ENCODE data around the gene LEMD1. TPM values are rescaled to one million over a fixed set of nuclear protein-coding genes. Genes with fewer than 3 reads are reported as not detected.
"Not testable (repeated sequence)": the region's sequence is repeated elsewhere in the genome, so short reads cannot be mapped to it uniquely, and the experiment has no call there.

LEMD1 gene
- total and polyA plus RNA-seq, 2 donors: not detected

DNA sequence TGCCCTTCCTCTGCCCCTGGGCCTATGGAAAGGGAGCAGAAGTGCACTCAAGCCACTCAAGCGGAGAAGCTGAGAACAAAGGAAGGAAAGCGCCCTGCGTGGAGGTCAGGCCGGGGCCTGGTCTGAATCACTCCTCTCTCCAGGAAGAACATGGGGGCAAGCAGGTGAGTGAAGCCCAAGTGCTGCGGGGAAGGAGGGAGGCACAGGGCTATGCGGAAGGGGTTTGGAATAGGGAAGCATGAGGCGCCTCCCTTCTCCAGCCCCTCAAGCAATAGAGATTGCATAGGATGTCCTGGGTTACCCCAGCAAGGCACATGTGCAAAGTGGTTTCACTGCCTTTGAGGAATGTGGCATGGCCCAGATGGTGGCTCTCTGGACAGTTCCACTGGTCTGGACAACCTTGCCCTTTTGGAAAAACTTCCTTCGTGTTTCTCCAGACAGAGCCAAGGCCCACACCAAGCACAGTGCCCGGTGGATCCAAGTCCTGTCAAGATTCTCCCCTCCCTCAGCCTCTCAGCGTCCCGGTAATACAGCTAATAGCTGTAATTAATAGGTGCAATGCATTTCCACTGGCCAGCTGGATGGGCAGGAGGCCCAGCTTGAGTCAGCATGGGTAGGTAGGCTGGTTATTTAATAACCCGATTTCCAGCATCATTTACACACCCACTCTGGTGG lies 20.3 kb upstream of the LEMD1 start:
- WGBS: 87% methylated on average over 12 of the region's 12 CpGs
- no peaks in the 10 kb centered on the region for H3K4me1 ChIP-seq (ENCODE audit: insufficient read depth)
- DNase-seq (ENCODE audit: extremely low spot score): no peak
- no peak overlapping the region for H3K27ac ChIP-seq (ENCODE audit: low read depth)
- H3K4me3 ChIP-seq (ENCODE audit: low read depth, low read length): no peak overlapping the region
- no peaks in the 10 kb centered on the region for H3K36me3 ChIP-seq (ENCODE audit: insufficient read depth)

DNA sequence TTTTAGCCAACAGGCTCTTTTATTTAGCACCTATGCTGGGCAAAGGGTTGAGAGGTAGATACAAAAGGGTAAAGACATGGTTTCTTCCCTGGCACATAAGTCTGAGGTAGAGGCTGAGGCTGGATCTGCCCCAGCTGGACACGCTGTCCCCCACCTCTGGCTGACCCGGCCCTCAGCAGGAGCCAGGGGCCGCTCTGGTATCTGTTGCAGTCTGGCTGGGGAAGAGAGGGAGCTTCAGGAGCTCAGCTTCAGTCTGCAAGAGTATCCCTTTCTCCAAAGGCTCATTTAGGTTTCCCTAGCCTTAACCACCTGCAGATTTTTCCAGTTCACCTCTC lies 19.8 kb upstream of the LEMD1 start:
- DNase-seq (ENCODE audit: extremely low spot score): no peak
- no peaks in the 10 kb centered on the region for H3K4me1 ChIP-seq (ENCODE audit: insufficient read depth)
- H3K4me3 ChIP-seq (ENCODE audit: low read depth, low read length): no peak overlapping the region
- no peak overlapping the region for H3K27ac ChIP-seq (ENCODE audit: low read depth)
- WGBS: 82% methylated on average over 3 of the region's 3 CpGs
- H3K36me3 ChIP-seq (ENCODE audit: insufficient read depth): no peaks in the 10 kb centered on the region

DNA sequence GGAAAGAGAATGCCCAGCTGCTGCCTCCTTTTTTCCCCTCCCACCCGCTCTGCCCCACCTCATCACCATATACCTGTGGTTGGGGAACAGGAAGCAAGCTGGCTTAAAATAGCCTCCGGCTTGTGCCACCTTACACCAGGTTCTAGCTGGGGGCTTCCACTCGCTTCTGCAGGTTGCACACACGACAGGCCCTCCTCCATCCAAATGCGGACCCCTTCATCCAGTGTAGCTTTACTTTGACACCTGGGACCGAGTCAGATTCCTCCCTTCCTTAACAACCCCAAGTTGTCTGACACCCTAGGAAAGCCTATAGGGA lies 19.4 kb upstream of the LEMD1 start:
- no peak overlapping the region for H3K4me3 ChIP-seq (ENCODE audit: low read depth, low read length)
- WGBS: 86% methylated on average over 6 of the region's 6 CpGs
- DNase-seq (ENCODE audit: extremely low spot score): no peak
- H3K4me1 ChIP-seq (ENCODE audit: insufficient read depth): no peaks in the 10 kb centered on the region
- no peaks in the 10 kb centered on the region for H3K36me3 ChIP-seq (ENCODE audit: insufficient read depth)
- H3K27ac ChIP-seq (ENCODE audit: low read depth): no peak overlapping the region

DNA sequence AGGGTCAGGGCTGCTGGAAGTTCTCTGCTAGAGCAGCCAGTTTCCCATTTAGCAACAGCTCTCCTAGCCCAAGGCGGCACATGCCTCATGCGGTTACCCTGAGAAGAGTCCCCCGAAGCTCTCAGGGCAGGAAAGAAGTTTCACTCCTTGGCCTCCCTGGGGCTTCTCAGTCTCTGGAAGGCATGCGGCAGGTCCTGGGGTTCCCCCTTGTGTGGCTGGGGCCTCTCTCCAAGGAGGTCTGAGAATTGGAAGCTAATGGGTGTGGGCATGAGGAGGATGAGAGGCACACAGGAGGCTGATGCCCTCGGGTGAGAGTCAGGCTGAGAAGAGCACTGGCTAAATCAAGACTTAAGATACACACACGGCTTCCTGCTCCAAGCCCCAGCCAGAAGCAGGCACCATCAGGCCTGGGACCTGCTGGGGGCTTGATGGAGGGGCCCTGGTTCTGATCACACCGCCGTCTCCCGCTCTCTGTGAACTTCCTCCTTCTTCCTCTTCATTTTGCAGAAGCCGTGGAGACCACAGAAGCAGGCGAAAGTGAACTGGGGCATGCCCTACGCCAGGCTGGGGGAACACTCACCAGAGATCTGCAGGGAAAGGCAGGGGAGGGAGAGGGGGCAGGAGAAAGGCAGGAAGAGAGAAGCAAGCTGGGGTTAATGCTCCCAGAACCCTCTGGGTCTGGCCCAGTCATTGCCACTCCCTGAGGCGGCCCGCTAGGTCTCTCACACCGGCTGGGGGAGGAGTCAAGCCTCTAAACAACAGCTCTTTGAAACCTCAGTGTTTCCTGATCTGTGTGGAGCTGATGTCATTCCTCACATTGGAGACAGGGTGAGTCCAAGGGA lies 18.8 kb upstream of the LEMD1 start:
- no peak overlapping the region for H3K4me3 ChIP-seq (ENCODE audit: low read depth, low read length)
- H3K4me1 ChIP-seq (ENCODE audit: insufficient read depth): no peaks in the 10 kb centered on the region
- peak; percentile 69 for DNase-seq (ENCODE audit: extremely low spot score)
- no peak overlapping the region for H3K27ac ChIP-seq (ENCODE audit: low read depth)
- 70% methylated on average over 15 of the region's 15 CpGs for WGBS
- H3K36me3 ChIP-seq (ENCODE audit: insufficient read depth): no peaks in the 10 kb centered on the region

DNA sequence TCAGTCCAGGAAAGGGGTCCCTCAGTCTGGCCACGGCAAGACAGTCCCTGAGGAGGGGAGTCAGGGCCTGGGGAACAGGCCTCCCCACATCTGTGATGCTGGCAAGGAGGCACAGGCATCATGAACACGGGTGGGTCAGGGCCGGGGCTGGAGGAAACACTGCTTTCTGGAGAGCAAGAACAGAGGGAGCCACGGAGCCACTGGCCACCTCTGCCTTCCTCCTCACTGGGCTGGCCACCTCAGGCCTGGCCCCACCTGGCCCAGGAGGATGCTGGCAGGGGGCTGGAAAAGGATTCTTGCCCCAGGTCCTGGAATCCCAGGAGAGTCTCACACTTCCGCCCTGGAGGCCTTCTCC lies 18.2 kb upstream of the LEMD1 start:
- Histone ChIP-seq H3K27ac (ENCODE audit: low read depth) (no peak overlapping the region), H3K4me3 (ENCODE audit: low read depth, low read length) (no peak overlapping the region), H3K4me1 (ENCODE audit: insufficient read depth) (no peaks in the 10 kb centered on the region), H3K36me3 (ENCODE audit: insufficient read depth) (no peaks in the 10 kb centered on the region)
- no peak for DNase-seq (ENCODE audit: extremely low spot score)
- WGBS: 81% methylated on average over 5 of the region's 5 CpGs

DNA sequence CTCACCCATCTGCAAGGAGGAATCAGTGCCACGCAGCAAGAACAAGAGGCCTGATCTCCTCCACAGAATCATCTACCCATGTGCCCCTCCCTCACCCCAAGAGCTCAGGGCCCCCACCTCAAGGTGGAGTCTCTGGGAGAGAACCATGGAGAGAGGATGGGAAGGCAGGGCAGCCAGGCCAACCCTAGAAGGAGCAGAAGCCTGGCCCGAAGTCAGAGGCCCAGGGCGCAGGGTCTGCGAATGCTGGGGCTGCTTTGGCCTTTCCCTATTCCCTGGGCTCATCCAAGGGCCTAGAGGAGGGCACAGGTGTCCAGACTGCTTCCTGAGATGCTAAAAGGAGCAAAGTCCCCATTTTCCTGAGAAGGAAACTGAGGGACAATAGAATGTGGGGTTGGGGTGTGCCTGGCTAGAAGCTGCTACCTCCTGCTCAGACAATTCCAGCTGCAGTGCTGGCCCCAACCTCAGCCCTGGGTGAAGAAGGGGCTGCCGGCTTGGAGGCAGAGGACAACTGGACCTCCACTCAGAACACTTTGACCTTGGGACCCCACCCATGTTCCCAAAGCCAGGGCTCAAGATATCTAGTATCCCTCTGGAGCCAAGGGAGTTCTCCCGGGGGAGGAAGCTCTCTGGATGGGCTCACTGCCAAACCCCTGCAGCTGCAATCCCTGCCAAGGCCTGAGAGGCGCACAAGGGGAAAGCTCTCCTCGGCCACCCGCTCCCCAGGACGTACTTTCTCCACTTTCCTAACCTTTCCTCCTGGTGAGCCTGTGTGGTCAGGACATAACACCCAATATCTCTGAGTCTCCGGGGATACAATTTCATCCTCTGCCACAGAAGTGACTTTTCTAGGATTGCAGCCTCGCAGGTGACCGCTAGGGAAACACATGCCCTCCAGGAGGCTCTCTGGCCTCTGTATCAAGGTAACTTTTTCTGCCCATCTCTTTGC lies 16.6 kb upstream of the LEMD1 start:
- Histone ChIP-seq H3K4me3 (ENCODE audit: low read depth, low read length) (no peak overlapping the region), H3K36me3 (ENCODE audit: insufficient read depth) (no peaks in the 10 kb centered on the region), H3K4me1 (ENCODE audit: insufficient read depth) (no peaks in the 10 kb centered on the region), H3K27ac (ENCODE audit: low read depth) (no peak overlapping the region)
- peak; percentile 76 for DNase-seq (ENCODE audit: extremely low spot score)
- WGBS: 50% methylated on average over 13 of the region's 13 CpGs

DNA sequence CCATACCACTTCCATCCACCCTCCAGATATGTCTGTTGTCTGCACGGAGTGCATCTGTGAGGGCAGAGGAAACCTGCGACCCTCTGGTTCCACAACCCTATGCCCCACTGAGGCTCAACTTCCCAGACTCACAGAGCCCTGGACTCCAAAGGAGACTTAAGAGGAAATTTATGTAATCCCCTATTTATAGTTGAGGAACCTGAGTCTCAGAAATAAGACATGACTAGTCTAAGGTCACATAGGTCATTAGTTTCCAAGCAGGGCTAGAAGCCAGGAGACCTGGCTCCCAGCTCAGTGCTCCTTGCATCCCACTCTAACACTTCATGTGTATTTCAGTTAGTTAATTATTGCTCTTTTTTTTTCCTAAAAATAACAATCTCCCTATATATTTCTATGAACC lies 15.7 kb upstream of the LEMD1 start:
- 93% methylated on average over 2 of the region's 2 CpGs for WGBS
- no peak for DNase-seq (ENCODE audit: extremely low spot score)
- Histone ChIP-seq H3K4me3 (ENCODE audit: low read depth, low read length) (no peak overlapping the region), H3K36me3 (ENCODE audit: insufficient read depth) (no peaks in the 10 kb centered on the region), H3K4me1 (ENCODE audit: insufficient read depth) (no peaks in the 10 kb centered on the region), H3K27ac (ENCODE audit: low read depth) (no peak overlapping the region)

DNA sequence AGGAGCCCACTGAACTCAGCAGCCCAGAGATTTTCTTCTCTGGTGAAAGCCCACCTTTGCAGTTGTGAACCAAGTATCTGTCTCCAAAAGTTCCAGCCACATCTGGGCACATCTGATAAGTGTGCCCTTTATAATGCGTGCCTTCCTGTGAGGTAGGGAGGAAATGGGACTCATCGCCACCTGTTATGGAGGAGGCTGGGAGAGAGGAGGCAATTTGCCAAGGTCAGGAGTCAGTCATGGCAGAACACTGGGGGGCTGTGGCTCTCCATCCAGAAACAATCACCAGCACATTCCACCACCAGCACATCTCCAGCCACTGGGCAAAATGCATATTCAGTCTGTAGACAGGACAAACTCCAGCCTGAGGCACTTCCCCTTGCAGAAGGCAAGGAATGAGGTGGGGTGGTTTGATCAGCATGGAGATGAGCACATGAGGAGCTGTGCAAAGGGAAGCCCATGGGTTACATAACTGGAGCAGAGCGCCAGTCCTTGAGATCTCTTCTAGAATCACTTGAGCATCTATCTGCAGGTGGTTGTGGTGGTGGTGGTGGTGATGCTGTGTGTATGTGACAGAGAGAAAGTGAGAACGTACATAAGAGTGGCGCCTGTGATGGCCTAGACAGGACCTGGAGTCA lies 15.0 kb upstream of the LEMD1 start:
- DNase-seq (ENCODE audit: extremely low spot score): no peak
- H3K36me3 ChIP-seq (ENCODE audit: insufficient read depth): no peaks in the 10 kb centered on the region
- H3K27ac ChIP-seq (ENCODE audit: low read depth): no peak overlapping the region
- 92% methylated on average over 5 of the region's 5 CpGs for WGBS
- H3K4me1 ChIP-seq (ENCODE audit: insufficient read depth): no peaks in the 10 kb centered on the region
- no peak overlapping the region for H3K4me3 ChIP-seq (ENCODE audit: low read depth, low read length)

DNA sequence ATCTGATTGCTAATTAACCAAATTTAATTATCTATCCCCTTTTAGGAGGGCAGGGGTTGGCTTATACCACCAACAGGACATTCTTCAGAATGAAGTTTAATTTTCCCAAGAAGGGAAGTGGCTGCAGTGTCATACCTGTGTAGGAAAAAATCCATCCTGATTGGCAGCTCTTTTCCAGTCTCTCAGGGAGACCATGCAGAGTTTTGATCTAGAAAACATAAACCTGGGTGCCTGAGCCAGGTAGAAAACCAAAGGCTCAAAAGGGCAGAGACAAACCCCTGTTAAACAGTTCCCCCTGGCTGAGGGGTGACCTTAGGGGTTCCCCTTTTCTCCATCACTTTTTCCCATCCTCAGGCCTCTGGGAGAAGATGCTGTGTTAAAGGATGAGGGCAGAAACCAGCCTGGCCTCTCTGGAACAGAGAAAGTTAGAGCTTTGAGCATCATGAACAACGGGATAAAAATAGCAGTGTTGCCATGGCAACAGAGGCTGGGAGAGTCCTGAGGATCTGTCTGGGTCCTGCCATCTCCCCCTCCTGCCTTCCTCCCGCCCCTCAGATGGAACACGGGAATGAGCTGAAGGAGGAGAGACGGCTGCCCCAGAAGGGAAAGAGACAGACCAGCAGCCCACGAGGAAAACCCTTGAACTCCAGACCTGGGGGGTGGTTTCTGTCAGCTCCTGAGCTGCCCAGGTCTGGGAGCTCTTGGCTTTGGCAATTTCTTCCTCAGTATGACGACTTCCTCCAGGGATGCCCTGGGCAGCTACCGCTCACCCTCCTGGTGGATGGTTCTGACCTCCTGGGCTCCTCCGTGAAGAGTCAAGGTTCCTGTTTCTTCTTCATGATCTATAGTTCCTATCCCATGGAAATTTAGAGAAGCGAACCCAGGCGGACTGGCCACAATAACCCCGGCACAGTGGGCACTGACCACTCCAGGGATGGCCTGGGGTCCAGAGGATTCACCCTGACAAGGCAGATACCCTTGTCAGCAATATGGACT lies 14.0 kb upstream of the LEMD1 start:
- Histone ChIP-seq H3K4me1 (ENCODE audit: insufficient read depth) (no peaks in the 10 kb centered on the region), H3K4me3 (ENCODE audit: low read depth, low read length) (no peak overlapping the region), H3K27ac (ENCODE audit: low read depth) (no peak overlapping the region), H3K36me3 (ENCODE audit: insufficient read depth) (no peaks in the 10 kb centered on the region)
- DNase-seq (ENCODE audit: extremely low spot score): no peak
- WGBS: 62% methylated on average over 11 of the region's 11 CpGs

DNA sequence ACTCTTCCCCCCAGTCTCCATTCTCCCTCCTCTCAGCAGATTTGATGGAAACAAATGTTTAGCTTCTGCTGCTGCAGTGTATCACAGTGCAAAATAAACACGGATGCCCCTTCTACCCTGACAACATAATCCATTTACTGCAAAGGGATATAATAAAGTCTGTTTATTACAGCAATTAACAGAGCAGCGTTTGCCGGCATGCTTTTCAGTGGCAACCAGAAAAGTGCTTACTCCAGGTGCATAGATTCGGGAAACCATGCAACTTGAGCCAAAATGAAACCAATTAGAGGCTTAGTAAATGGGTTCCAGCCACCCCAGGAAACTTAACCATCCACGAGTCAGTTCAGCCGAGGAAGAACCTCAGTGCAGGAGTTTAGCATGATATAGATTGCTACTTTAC lies 12.9 kb upstream of the LEMD1 start:
- Histone ChIP-seq H3K4me3 (ENCODE audit: low read depth, low read length) (no peak overlapping the region), H3K27ac (ENCODE audit: low read depth) (no peak overlapping the region), H3K4me1 (ENCODE audit: insufficient read depth) (no peaks in the 10 kb centered on the region), H3K36me3 (ENCODE audit: insufficient read depth) (no peaks in the 10 kb centered on the region)
- WGBS: 47% methylated on average over 6 of the region's 6 CpGs
- DNase-seq (ENCODE audit: extremely low spot score): no peak

DNA sequence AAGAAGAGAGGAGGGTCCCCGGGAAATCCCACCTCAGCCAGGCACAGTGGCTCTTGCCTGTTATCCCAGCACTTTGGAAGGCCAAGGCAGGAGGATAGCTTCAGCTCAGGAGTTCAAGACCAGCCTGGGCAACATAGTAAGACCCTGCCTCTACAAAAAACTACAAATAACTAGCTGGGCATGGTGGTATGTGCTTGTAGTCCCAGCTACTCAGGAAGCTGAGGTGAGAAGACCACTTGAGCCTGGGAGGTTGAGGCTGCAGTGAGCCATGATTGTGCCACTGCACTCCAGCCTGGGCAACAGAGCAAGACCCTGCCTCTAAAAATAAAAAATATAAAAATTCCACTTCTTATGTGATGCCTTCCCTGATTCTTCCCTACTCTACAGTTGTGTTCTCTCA lies 10.8 kb upstream of the LEMD1 start:
- 90% methylated on average over 1 of the region's 1 CpG for WGBS
- not testable (repeated sequence) for H3K4me3 ChIP-seq (ENCODE audit: low read depth, low read length); H3K4me1 ChIP-seq (ENCODE audit: insufficient read depth); H3K27ac ChIP-seq (ENCODE audit: low read depth); DNase-seq (ENCODE audit: extremely low spot score); H3K36me3 ChIP-seq (ENCODE audit: insufficient read depth)

DNA sequence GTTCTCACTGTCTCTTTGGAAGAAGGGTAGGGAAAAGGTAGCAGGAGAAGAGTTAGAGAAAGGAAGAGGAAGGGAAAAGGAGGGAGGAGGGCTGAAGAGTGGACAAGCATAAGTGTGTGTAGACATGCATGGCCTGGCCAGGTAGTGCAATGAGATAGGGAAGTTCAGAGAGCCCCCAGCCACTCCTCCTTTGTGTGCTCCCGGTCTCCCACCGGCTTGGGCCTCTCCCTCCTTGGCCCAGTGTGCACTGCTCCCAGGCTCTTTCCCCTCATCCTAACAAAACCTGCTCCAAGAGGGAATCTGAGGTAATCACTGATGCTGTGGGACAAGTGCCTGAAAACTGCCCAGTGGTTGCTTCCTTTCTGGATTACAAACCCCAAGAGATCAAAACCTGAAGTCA lies 10.3 kb upstream of the LEMD1 start:
- Histone ChIP-seq H3K27ac (ENCODE audit: low read depth) (no peak overlapping the region), H3K4me1 (ENCODE audit: insufficient read depth) (no peaks in the 10 kb centered on the region), H3K4me3 (ENCODE audit: low read depth, low read length) (no peak overlapping the region), H3K36me3 (ENCODE audit: insufficient read depth) (no peaks in the 10 kb centered on the region)
- no peak for DNase-seq (ENCODE audit: extremely low spot score)
- 67% methylated on average over 2 of the region's 2 CpGs for WGBS

All from urinary bladder (tissue), 4 donors.